Tibial nerve (tissue), 4 donors: ENCODE results near the gene TENM4.

Experiments used
- CTCF ChIP-seq, 5 experiments: fragments of 200-600 bp in 3 of 5; fragments of 450-650 bp in 2 of 5; sonication (generic) in 3 of 5; IDR thresholded peaks; one replicate each; pipeline ENCODE4 v1.5.1; 2016 to 2019; ENCODE audit warnings: antibody characterized with exemption in 5 of 5, mild to moderate bottlenecking in 3 of 5, moderate library complexity in 2 of 5
- EP300 ChIP-seq, 2 donors: sonication (generic); formaldehyde crosslinking; IDR thresholded peaks; one replicate each; pipeline ENCODE4 v1.6.1; 2017; ENCODE audit warnings: antibody characterized with exemption in 2 of 2, mild to moderate bottlenecking in 1 of 2

- TF ChIP-seq CTCF (IDR thresholded peaks at IDR 0.05) (no peak), EP300 (IDR thresholded peaks at IDR 0.05) (no peak)
Observed at GRCh38 chr11:79371152-79371551, 69.7 kb downstream of the TENM4 start.
